Sciatic nerve (tissue), 2 donors: ENCODE results near the gene CAB39. TPM values are rescaled to one million over a fixed set of nuclear protein-coding genes. Genes with fewer than 3 reads are reported as not detected.
A peak's percentile ranks its signal among the peaks of the same experiment; 100 is the strongest.
"Not testable (repeated sequence)": the region's sequence is repeated elsewhere in the genome, so short reads cannot be mapped to it uniquely, and the experiment has no call there.

ENCODE experiments used
- ATAC-seq: fragments of 200-7000 bp; cut with Tn5 transposase; one replicate; pipeline ENCODE4 v1.9.1; 2020; ENCODE audit warnings: mild to moderate bottlenecking, moderate library complexity
- DNase-seq: peaks from one replicate; pipeline ENCODE4 v3.0.0-alpha.2; 2020; ENCODE audit warnings: low spot score
- intact Hi-C: fragments of 100-400 bp; cut with DNase I; formaldehyde crosslinking; loops from one replicate; pipeline ENCODE4 v1.14.2; 2022
- total RNA-seq: library from RNA; stranded (reverse); fragmentation: NEBNext Ultra II Directional; extraction: Animal tissue kit (Norgen Biotek cat#: 25700); gene quantifications from one replicate; pipeline ENCODE4 v1.2.1, GENCODE V29; 2021
- donor health status: DM: no; HTN: no; CAD: no.
- donor health status: DM: no; HTN: no; CAD: no.

The CAB39 gene
- total RNA-seq, 1 donor from 2014 or later = 59.5 TPM

DNA sequence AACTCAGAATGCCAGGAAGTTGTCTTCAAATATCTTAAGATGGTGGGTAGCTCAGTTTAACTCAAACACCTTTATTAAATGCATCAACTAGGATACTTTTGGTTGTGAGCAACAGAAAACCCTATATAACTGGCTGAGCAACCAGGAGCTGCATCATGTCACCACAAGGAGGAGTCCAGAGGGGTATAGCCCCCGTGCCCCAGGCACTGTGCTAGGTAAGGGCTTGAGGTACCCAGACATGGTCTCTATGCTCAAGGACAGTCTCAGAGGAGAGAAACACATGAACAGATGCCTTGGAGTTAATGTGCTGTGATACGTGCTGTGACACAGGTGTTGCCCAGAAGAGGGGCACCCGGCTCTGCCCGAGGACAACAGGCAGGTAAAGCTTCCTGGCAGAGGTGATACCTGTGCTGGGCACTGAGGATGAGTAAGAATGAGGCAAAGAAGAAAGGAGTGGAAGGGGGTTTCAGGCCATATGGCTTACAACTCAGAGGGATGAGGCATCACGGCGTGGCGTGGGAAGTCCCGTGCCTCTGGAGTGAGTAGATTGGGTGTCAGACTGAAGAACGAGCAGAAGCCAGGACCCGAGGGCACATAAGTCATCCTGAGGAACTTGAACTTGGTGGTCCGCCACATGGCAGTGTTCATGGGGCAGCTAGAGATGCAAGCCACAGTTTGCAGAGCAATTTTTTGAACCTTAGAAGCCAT, 32.0 kb upstream of the CAB39 start:
- ATAC-seq = no peak
- intact Hi-C loops = no loop called here
- no peak for DNase-seq

DNA sequence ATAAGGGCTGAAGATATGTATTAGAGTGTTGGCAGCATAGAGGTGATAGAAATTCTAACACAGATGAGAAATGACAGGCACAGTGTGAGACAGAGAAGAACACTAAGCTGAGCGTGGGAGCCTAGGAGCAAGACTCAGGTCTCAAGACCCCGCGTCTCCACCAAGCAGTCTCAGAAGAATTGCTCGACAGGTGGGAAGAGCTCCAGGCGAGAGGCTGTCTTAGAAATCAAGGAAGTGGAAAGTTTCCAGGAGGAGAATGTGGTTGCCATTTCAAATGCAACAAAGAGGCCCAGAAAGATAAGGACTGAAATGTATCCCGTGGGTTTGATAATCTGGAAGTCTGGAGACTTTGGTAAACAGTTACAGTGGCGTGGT, 31.5 kb upstream of the CAB39 start:
- DNase-seq (no peak), ATAC-seq (no peak)
- intact Hi-C loops = no loop called here

DNA sequence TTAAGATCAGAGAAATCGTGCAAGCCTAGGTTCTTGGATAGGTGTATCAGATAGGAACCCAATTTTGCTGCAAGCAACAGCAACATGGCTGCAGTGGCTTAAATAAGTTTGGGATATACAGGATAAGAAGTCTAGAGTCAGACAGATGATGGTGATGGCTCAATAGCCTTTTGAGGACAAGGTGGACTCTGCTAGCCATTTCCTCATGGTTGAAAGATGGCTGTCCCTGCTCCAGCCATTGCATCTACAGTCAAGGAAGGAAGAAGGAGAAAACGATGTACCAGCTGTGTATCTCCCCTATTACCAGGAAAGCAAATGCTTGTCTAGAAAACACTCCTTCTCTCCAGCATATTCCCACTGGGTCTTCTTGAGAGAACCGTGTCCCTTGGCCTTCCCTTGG, 30.1 kb upstream of the CAB39 start:
- ATAC-seq (no peak), DNase-seq (no peak)
- intact Hi-C loops = no loop called here

DNA sequence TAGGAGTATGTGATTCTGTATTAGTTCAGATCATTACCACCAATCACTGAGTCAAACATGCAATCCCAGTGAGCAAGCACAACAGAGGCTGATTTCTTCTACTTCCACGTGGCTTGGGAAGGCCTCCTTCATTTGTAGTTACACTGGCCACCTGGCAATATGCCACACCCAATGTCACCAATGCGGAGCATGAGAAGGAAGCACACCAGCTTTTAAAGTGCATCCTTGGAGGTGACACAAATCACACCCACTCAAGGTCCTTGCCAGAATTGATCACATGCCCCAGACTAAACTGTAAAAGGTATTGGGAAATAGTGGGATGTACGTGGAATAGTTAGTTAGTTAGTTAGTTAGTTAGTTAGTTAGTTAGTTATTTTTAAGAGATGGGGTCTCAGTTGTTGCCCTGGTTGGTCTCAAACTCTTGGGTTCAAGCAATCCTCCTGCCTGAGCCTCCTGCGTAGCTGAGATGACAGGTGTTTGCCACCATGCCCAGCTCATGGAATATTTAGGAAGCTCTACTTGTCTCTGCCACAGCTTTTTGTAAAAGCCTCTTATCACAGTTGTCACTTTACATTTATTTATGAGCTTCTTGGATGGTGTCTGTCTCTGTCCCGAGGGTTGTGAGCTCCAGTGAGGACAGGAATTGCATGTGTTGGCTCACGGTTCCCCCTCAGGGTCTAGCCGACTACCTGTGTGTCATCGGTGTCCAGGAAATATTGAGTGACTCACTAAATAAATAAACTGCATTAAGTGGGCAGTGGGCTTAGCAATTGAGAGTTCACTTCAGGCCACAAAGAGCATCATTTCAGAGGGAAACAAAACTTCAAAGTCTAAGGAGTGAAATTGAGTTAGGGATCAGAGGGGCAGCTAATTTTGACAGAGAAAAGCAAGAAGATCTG, 28.1 kb upstream of the CAB39 start:
- DNase-seq (no peak), ATAC-seq (no peak)
- intact Hi-C loops = no loop called here

DNA sequence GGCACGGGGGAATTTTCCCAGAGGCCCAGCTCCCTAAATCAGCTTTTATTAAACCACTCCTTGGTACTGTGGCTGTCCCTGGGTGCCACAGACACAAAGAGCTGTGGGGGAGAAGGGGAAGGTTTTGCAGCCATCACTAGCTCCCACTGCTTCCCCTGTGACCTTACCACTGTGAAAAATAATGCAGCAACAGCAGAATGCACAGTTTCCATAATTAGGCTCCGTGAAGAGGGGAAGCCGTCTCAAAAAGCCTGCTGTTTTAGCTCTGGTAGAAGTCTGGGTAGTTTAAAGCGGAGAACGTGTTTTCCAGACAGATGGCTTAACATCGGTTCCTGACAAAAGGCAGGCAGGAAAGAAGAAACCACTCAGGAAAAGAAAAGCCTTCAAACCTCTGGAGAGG, 27.5 kb upstream of the CAB39 start:
- peak; percentile 63 for ATAC-seq

DNA sequence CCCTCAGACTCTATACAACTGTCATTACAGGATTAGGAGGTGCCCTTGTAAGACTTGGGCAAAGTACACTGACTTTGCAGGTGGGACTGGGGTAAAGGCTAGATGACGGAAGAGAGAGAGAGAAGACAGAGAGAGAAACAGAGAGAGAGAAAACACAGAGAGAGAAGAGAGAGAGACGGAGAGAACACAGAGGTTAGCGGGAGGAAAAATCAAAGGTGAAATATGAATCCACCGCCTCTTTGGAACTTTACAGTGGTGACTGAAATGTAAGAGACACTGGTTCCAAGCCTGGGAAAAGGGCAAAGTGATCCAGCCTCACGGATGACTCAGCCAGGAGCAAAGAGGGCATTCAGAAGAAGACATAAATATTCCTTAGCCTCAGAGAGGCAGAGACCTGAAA, 25.1 kb upstream of the CAB39 start:
- intact Hi-C loops = no loop called here
- ATAC-seq = no peak
- no peak for DNase-seq

More for the DNA sequence above, 27.5 kb upstream of the CAB39 start:
- no peak for DNase-seq
- intact Hi-C loops = no loop called here

DNA sequence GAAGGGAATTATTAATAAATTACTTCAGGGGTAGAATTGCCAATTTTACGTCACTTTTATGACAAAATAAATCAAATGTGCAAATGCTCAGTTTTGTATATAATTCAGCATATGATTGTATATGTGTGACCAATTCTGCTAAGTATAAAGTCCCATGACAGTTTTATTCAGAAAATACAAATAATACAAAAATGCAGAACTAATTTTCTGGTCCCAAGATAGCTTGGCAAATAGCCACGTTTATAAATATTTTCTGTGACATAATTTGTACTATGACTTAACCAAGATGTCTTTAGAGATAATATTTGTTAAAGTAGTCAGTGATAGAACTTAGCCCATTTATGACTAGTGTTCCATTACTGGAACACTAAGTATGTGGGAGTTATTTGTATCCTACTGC, 24.2 kb upstream of the CAB39 start:
- ATAC-seq (no peak), DNase-seq (no peak)
- intact Hi-C loops = no loop called here

DNA sequence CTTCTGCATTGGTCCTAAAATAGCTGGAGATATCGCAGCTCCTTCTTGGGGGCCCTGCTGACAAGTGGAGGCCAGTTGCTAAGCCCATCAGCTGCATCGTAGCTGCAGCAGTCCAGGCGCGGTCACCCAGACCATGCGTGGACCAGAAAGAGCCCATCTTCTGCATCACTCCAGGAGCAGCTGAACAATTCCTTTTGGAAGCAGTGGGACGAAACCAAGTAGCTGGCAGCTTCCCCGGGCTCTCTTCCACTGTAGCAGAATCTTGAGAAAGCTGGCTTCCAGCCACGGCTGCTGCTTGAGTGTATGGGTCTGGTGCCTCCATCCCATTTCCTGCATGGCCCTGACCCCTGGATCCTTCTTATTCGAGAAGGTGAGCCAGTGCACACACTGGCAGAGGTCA, 22.2 kb upstream of the CAB39 start:
- DNase-seq = no peak
- intact Hi-C loops = no loop called here
- ATAC-seq = no peak

DNA sequence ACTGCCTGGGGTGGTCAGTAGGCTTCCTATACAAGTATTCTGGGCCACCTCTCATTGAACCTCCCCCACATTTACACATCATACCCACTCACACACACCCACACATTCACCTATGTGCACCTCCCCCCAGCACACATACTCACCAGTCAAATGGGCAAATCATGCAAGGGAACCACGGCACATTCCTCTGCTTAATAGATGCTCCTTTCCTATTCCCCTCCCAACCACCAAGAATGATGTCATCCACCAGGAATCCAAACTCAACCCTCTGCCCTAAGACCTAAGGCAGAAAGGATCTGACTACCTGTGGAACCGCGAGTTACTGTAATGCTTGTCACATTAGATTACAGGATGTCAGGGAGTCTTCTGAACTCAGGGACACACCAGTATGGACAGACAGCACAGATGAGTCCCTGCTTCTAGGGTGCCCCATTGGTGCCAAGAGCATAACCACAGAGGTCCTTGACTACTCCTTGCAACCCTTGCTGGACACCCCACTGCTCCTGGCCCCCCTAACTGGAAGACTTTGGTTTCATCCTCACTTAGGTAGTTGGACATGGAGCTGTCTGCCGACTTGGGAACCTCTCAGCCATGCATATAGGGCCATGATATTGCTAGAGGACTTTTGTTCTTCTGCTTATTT, 21.5 kb upstream of the CAB39 start:
- DNase-seq (no peak), ATAC-seq (no peak)
- intact Hi-C loops = no loop called here

DNA sequence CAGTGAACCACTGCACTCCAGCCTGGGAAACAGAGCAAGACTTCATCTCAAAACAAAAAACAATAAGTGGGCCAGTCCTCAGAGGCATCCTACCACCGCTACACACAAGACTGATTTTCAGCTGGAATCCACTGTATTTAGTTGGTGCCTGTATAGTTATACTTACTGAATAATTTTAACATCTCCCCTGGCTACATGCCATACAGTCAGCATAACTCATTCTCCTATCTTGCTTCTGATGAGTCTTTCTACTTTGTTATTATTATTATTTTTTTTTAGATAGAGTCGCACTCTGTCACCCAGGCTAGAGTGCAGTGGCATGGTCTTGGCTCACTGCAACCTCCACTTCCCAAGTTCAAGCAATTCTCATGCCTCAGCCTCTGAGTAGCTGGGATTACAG, 19.9 kb upstream of the CAB39 start:
- DNase-seq (no peak), ATAC-seq (no peak)
- intact Hi-C loops = no loop called here

DNA sequence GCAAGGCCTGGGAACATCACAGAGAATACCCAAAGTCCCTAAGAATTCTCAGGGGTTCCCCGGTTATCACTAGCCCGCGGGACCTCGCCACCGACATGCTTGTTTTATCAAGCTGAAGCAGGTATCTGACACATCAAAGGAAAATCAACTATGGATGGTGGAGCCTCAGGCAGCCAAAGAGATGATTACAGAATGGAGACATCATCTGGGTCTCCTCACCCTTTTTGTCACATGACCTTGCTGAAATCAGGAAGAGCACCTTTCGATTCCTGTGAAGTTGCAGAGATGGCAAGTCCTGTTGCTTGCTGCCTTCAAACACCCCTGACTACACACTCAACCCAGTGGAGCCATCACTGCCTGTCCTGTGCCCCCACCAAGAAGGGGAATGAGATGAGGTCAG, 19.2 kb upstream of the CAB39 start:
- intact Hi-C loops = no loop called here
- DNase-seq = no peak
- ATAC-seq = no peak

DNA sequence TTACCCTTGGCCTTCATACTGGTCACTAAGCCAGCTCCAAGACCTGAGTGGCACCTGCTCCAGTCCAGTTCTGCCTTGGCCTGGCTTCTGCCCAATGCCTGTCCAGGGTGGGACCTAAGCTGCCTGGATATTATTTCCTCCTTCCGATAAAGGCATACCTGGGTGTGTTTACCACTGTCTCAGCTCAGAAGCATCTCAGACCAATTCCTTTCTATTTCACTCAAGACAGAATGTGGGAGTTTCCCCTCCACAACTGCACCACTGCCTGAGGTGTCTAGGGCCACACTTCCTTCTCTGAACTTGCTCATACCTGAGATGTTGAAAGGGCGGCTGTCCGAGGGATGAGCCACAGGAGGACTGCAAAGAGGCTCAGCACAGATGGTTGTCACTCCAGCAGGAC, 18.4 kb upstream of the CAB39 start:
- DNase-seq (no peak), ATAC-seq (no peak)
- intact Hi-C loops = no loop called here

DNA sequence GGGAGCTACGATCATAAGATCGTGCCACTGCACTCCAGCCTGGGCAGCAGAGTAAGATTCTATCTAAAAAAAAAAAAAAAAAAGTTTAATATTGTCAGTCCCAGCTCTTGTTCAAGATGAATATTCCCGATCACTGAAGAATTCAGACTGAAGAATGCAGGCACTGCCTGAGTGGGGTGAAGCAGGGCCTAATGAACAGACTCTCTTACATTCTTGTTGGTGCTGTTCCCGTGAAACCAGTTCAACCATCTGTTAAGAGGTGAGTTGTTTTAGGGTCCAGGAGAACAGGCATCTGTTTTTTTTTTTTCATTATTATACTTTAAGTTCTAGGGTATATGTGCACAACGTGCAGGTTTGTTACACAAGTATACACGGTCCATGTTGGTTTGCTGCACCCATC, 17.1 kb upstream of the CAB39 start:
- intact Hi-C loops = no loop called here
- ATAC-seq (no peak), DNase-seq (no peak)

DNA sequence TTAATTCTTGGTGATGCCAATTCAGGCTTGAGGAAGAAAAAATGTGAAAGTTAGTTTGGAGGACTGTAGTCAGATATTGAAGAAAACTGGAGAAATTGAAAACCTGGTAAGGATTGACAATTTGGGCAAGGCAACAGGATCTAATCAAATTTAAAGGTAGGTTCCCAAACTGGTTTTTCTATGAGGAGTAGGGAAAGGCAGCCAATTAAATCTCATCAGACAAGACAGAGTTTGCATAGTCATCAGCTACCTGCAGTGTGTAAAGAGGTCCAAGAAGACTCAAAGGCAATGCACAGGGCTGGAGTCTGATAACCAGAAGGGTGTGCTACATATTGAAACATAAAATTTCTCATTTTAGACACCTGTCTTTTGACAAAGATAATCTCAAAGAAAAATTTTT, 16.0 kb upstream of the CAB39 start:
- no peak for ATAC-seq
- intact Hi-C loops = no loop called here
- no peak for DNase-seq

DNA sequence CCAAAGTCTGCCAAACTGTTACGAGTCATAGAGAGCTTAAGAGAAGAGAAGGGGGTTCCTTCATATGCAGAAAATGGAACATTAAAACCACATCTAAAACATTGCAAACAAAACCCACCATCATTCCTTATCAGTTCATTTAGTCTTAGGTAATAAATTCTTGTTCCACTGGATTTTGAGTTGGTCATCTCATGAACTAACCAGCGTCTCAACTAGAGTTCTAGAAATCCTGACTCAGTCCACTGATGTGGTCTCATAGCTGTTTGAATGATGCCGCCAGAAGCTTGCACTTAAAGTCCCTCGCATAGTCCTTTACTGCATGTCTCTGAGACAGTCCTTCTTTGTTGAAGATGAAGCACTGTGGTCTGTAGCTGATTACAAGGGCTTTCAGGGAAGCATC, 15.0 kb upstream of the CAB39 start:
- no peak for DNase-seq
- intact Hi-C loops = no loop called here
- ATAC-seq = no peak

DNA sequence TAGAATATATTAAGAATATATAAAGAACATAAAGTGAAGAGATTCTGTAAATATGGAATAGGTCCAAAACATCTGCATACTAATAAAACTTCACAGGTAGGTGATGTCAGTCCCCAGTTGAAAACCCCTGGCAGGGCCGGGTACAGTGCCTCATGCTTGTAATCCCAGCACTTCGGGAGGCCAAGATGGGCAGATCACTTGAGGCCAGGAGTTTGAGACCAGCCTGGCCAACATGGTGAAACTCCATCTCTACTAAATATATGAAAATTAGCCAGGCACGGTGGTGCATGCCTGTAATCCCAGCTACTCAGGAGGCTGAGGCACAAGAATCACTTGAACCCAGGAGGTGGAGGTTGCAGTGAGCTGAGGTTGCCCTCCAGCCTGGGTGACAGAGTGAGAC, 13.9 kb upstream of the CAB39 start:
- DNase-seq, ATAC-seq, intact Hi-C loops: not testable (repeated sequence)

DNA sequence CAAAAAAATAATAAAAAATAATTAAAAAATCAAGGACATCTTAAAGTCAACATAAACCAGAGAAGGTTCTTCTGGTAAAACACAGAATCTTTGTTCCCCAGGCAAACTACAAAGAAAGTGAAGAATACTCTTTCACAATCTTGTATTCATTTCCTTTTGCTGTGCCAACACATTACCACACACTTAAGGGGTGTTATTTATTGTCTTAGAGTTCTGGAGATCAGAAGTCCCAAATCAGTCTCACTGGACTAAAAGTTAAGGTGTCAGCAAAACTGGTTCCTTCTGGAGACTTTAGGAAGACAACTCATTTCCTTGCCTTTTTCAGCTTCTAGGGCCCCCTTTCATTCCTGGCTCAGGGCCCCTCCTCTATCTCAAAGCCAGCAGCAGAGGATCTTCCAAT, 12.2 kb upstream of the CAB39 start:
- intact Hi-C loops = no loop called here
- DNase-seq (no peak), ATAC-seq (peak; percentile 93)

DNA sequence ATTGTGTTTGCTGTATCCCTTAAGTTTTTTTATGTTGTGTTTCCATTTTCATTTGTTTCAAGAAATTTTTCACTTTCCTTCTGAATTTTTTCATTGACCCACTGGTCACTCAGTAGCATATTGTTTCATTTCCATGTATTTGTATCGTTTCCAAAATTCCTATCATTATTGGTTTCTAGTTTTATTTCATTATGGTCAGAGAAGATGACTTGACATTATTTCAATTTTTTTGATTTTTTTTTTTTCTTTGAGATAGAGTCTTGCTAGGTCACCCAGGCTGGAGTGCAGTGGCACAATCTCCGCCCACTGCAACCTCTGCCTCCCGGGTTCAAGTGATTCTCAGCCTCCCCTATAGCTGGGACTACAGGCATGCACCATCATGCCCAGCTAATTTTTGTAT, 11.3 kb upstream of the CAB39 start:
- intact Hi-C loops = no loop called here
- no peak for DNase-seq
- no peak for ATAC-seq

DNA sequence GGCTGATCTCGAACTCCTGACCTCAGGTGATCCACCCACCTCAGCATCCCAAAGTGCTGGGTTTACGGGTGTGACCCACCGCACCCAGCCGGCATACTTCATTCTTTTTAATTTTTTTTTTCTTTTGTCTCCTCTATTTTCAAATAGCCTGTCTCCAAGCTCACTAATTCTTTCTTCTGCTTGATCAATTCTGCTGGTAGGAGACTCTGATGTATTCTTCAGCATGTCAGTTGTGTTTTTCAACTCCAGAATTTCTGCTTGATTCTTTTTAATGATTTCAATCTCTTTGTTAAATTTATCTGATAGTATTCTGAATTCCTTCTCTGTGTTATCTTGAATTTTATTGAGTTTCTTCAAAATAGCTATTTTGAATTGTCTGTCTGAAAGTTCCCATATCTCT, 10.2 kb upstream of the CAB39 start:
- DNase-seq, intact Hi-C loops, ATAC-seq: not testable (repeated sequence)

DNA sequence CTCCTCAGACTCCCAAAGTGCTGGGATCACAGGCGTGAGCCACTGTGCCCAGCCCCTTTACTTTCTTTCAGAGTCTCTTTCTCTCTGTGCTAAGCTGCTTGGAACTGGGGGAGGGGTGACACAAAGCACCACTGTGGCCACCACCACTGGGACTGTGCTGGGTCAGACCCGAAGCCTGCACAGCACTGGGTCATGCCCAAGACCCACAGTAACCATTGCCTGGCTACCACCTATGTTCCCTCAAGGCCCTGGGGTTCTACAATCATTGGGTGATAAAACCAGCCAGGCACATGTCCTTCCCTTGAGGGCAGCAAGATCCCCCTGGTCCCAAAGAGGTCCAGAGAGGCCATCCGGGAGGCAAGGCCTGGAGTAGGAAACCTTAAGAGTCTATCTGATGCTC, 9.1 kb upstream of the CAB39 start:
- ATAC-seq = no peak
- DNase-seq = no peak
- intact Hi-C loops = no loop called here
